AG09309 (cell line): ENCODE results near the gene NFYB.
"Not testable (repeated sequence)": the region's sequence is repeated elsewhere in the genome, so short reads cannot be mapped to it uniquely, and the experiment has no call there.

Source experiments
- DNase-seq: peaks from one replicate; pipeline ENCODE4 v3.0.0-alpha.2; 2010; ENCODE audit warnings: low read depth
- H3K4me3 ChIP-seq: 2 replicates; pipeline ENCODE4 v1.5.1; 2011; ENCODE audit warnings: mild to moderate bottlenecking, low read depth, low read length, moderate library complexity; ENCODE audit not compliant: control insufficient read depth
- CTCF ChIP-seq: IDR thresholded peaks from 2 replicates; pipeline ENCODE4 v1.5.1; 2011; ENCODE audit warnings: mild to moderate bottlenecking, low read depth, low read length, inconsistent platforms; ENCODE audit not compliant: insufficient read depth, control insufficient read depth; ENCODE audit errors: missing control alignments

The NFYB gene

GRCh38 chr12:104168596-104168995 is 30.6 kb upstream of the NFYB start:
- no peak overlapping the region for H3K4me3 ChIP-seq
- no peak for DNase-seq
- no peak for TF ChIP-seq CTCF

GRCh38 chr12:104167519-104168458 is 29.8 kb upstream of the NFYB start:
- H3K4me3 ChIP-seq = no peak overlapping the region
- TF ChIP-seq CTCF = no peak
- DNase-seq = no peak

DNA sequence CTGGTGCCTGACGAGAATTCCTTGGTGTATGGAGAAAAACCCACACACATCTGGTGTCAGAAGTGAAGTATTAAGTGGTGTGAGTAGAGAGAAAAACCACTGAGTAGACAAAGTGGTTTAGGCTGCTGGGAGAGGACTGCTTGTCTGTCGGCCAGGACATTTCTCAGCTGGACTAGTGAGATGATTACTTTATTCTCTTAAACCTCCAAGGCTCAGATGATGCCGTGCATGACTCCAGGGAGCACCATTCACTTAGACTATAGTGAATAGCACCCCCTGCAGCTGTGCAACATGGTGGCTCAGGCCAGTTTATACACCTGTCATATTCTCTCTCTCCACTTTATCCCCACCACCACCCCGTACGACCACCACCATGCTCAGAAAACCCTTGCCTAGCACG is 28.5 kb upstream of the NFYB start:
- TF ChIP-seq CTCF = peak; percentile 6
- DNase-seq = no peak
- H3K4me3 ChIP-seq = no peak overlapping the region

GRCh38 chr12:104165801-104166200 is 27.8 kb upstream of the NFYB start:
- no peak for TF ChIP-seq CTCF
- DNase-seq = no peak
- H3K4me3 ChIP-seq = no peak overlapping the region

DNA sequence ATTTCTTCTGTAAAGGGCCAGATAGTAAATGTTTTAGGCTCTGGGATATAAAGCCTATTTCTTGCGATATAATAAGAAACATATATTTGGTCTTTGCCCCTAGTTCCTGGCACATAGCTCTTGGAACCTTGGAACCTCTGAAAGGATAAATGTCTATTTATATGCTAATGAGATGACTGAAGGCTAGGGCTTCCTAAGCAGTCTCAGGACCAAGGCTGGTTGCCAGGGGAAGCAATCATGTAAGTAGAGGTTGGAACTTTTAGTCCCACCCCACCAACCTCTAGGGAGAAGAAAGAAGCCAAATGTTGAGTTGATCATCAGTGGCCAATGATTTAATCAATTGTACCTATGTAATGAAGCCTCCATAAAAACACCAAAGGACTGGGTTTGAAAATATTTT is 26.6 kb upstream of the NFYB start:
- H3K4me3 ChIP-seq = no peak overlapping the region
- no peak for TF ChIP-seq CTCF
- no peak for DNase-seq

GRCh38 chr12:104163631-104164030 is 25.6 kb upstream of the NFYB start:
- DNase-seq = no peak
- no peak for TF ChIP-seq CTCF
- no peak overlapping the region for H3K4me3 ChIP-seq

DNA sequence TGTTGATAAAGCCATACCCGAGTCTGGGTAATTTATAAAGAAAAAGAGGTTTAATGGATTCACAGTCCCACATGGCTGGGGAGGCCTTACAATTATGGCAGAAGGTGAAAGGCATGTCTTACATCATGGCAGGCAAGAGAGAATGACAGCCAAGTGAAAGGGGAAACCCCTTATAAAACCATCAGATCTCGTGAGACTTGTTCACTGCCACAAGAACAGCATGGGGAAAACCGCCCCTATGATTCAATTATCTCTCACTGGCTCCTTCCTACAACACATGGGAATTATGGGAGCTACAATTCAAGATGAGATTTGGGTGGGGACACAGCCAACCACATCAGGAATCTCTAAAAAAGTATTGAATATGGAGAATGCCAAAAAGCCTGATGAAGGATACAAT is 25.0 kb upstream of the NFYB start:
- DNase-seq, H3K4me3 ChIP-seq: not testable (repeated sequence)
